ENCODE measurements around the gene HS3ST6.

DNA sequence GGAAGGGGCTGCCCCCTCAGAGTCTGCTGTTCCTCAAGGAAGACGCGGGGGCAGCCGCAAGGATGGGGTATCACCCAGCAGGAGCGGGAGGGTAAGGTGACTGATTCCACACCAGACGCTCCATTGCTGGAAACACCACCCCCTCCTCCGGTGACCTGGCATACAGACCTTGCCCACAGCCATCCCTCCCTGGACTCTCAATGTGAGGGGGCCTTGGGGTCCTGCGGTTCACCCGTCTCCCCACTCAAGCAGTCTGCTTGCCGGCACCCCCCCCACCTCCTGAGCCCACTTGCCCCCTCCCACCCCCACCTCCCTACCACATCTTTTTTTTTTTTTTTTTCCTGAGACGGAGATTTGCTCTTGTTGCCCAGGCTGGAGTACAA is 12.1 kb upstream of the HS3ST6 start:
- TF ChIP-seq GATA2 (IDR thresholded peaks at IDR 0.05; ENCODE audit: low read depth, low read length) (no peak), GATA3 (IDR thresholded peaks at IDR 0.05; ENCODE audit: low read depth, low read length) (no peak)
